SU-DHL-6 (cell line): ENCODE results near the gene TIAM2.

Source experiments
- EZH2phosphoT487 ChIP-seq: fragments of 200-600 bp; sonication (generic), shearing (Covaris generic); conservative IDR thresholded peaks from 2 replicates; pipeline ENCODE4 v1.6.1; 2018; ENCODE audit warnings: mild to moderate bottlenecking, antibody characterized with exemption, low read length, moderate library complexity, mixed read lengths
- TF ChIP-seq, protein P1 (sequence below): fragments of 200-600 bp; sonication (generic); IDR thresholded peaks from one replicate; pipeline ENCODE4 v1.5.1; 2017; ENCODE audit warnings: antibody characterized with exemption, mild to moderate bottlenecking, low read length, moderate library complexity; ENCODE audit not compliant: insufficient read depth, poor library complexity, severe bottlenecking

DNA sequence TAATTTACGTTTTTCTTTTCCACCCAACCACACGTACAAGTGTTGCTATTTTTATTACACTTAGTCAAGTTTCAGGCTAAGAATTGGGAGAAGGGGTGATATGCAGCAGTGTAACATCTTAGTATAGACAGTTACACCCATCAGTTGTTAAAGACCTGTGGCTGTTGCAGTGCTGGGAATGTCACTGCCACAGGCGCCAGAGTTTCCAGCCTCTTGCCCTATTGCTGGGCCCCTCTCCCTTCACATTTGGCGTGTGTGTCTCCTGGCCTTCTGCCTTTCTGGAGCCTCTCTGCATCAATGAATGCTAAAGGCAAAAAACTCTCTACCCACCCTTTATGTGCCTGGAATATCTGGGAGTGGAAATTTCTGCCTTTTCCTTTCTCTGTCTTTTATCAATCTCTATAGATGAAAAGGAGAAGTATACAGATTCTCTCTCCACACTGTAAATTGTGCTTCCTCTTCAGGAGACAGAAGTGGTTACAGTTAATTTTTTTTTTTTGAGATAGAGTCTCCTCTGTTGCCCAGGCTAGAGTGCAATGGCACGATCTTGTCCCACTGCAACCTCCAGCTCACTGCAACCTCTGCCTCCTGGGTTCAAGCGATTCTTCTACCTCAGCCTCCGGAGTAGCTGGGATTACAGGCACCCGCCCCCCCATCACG, 73.0 kb downstream of the TIAM2 start:
- TF ChIP-seq, protein P1, sequence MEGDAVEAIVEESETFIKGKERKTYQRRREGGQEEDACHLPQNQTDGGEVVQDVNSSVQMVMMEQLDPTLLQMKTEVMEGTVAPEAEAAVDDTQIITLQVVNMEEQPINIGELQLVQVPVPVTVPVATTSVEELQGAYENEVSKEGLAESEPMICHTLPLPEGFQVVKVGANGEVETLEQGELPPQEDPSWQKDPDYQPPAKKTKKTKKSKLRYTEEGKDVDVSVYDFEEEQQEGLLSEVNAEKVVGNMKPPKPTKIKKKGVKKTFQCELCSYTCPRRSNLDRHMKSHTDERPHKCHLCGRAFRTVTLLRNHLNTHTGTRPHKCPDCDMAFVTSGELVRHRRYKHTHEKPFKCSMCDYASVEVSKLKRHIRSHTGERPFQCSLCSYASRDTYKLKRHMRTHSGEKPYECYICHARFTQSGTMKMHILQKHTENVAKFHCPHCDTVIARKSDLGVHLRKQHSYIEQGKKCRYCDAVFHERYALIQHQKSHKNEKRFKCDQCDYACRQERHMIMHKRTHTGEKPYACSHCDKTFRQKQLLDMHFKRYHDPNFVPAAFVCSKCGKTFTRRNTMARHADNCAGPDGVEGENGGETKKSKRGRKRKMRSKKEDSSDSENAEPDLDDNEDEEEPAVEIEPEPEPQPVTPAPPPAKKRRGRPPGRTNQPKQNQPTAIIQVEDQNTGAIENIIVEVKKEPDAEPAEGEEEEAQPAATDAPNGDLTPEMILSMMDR: no peak
- no peak for TF ChIP-seq EZH2phosphoT487
